HepG2 (cell line): ENCODE results near the gene PLA2G4A. TPM values are rescaled to one million over a fixed set of nuclear protein-coding genes. Genes with fewer than 3 reads are reported as not detected.

Source experiments
- ATAC-seq: fragments of 200-7000 bp; cut with Tn5 transposase; 3 replicates; pipeline ENCODE4 v1.9.1; 2020; ENCODE audit warnings: mild to moderate bottlenecking, moderate library complexity
- BruUV-seq: library from RNA; stranded (reverse); fragments of 400-500 nt; replicated peaks from 2 replicates; lab custom pipeline; 2021; lab: Mats Ljungman, UMichigan
- CTCF ChIA-PET: fragments of 300-600 bp; formaldehyde crosslinking; extraction: SDS; loops from one replicate; lab custom pipeline; 2021; ENCODE audit warnings: low total read pairs, inconsistent platforms, low intra/inter-chr PET ratio; lab: Yijun Ruan, JAX
- POLR2A ChIA-PET: fragments of 350-600 bp; sonication (Branson Sonifier 250); formaldehyde crosslinking; loops from one replicate; lab custom pipeline; 2020; ENCODE audit warnings: antibody characterized with exemption, inconsistent platforms; lab: Yijun Ruan, JAX
- DNase-seq: peaks from one replicate; pipeline ENCODE4 v3.0.0-alpha.2; 2015; ENCODE audit warnings: low spot score
- FAIRE-seq: peaks from 3 replicates; lab custom pipeline; 2011; peaks lifted over from hg19 to GRCh38; lab: Jason Lieb, UNC
- H2AFZ ChIP-seq: one replicate; pipeline ENCODE4 v1.6.1; 2011; ENCODE audit warnings: low read length, inconsistent platforms
- H3K27ac ChIP-seq: fragments of 300-600 bp; 3 replicates; pipeline ENCODE4 v1.8.0; 2011; ENCODE audit warnings: mixed run types, mild to moderate bottlenecking, mixed read lengths, low read length, inconsistent platforms; ENCODE audit not compliant: insufficient read depth; ENCODE audit errors: extremely low read length
- H3K27me3 ChIP-seq, 2 experiments: fragments of 200-600 bp in 1 of 2; 2 replicates in 1 of 2; 3 replicates in 1 of 2; pipeline versions ENCODE4 v1.6.0 to v1.8.0; 2011; ENCODE audit warnings: low read length in 2 of 2, mild to moderate bottlenecking in 2 of 2, moderate library complexity in 2 of 2, inconsistent platforms in 1 of 2; ENCODE audit not compliant: insufficient read depth in 2 of 2, control insufficient read depth in 1 of 2
- H3K36me3 ChIP-seq, 2 experiments: fragments of 200-600 bp in 1 of 2; replicated peaks in 1 of 2; 2 replicates in 1 of 2; 3 replicates in 1 of 2; pipeline versions ENCODE4 v1.5.1 to v1.8.0; 2011; ENCODE audit warnings: low read length in 2 of 2, inconsistent platforms in 1 of 2; ENCODE audit not compliant: insufficient read depth in 2 of 2, control insufficient read depth in 1 of 2
- H3K4me1 ChIP-seq: 2 replicates; pipeline ENCODE4 v1.5.1; 2012; ENCODE audit warnings: low read length, inconsistent platforms; ENCODE audit not compliant: insufficient read depth
- H3K4me2 ChIP-seq: 2 replicates; pipeline ENCODE4 v1.6.0; 2011; ENCODE audit warnings: low read depth, low read length, inconsistent platforms
- H3K4me3 ChIP-seq, 3 experiments: fragments of 200-600 bp in 1 of 3; sonication (generic), shearing (Covaris generic) in 1 of 3; replicated peaks in 1 of 3; 2 replicates each; pipeline ENCODE4 v1.5.1; 2011 to 2016; ENCODE audit warnings: low read length in 3 of 3, inconsistent platforms in 2 of 3, low read depth in 2 of 3, mild to moderate bottlenecking in 2 of 3, control low read depth in 1 of 3, mixed read lengths in 1 of 3; ENCODE audit not compliant: insufficient read depth in 1 of 3
- H3K79me2 ChIP-seq: one replicate; pipeline ENCODE4 v1.6.1; 2011; ENCODE audit warnings: low read length, inconsistent platforms; ENCODE audit not compliant: insufficient read depth
- H3K9ac ChIP-seq: 2 replicates; pipeline ENCODE4 v1.6.0; 2011; ENCODE audit warnings: mild to moderate bottlenecking, low read depth, low read length, inconsistent platforms; ENCODE audit not compliant: insufficient read depth
- H3K9me3 ChIP-seq: 2 replicates; pipeline ENCODE4 v1.5.1; 2012; ENCODE audit warnings: mild to moderate bottlenecking, low read length
- H4K20me1 ChIP-seq: 2 replicates; pipeline ENCODE4 v1.6.0; 2011; ENCODE audit warnings: inconsistent platforms, mild to moderate bottlenecking, low read length, moderate library complexity; ENCODE audit not compliant: insufficient read depth
- CAMTA2 ChIP-seq: sonication (generic); formaldehyde crosslinking; IDR thresholded peaks from 2 replicates; pipeline ENCODE4 v1.4.0; 2020; ENCODE audit warnings: mild to moderate bottlenecking, missing genetic modification reagents, borderline replicate concordance
- EHMT2 ChIP-seq: fragments of 200-600 bp; sonication (generic); IDR thresholded peaks from 2 replicates; pipeline ENCODE4 v1.7.0; 2017; ENCODE audit warnings: antibody characterized with exemption, low read depth, low read length, borderline replicate concordance
- FOXA1 ChIP-seq, 2 experiments: fragments of 450-650 bp in 1 of 2; sonication (generic) in 1 of 2; formaldehyde crosslinking in 1 of 2; IDR thresholded peaks; 2 replicates each; pipeline versions ENCODE4 v1.4.0 to v1.6.1; 2016 to 2020; ENCODE audit warnings: missing genetic modification reagents in 1 of 2
- IRF2 ChIP-seq: IDR thresholded peaks from 2 replicates; pipeline ENCODE4 v1.6.1; 2018; ENCODE audit warnings: missing genetic modification reagents, missing compliant biosample characterization
- KLF16 ChIP-seq, 2 experiments: sonication (generic) in 1 of 2; formaldehyde crosslinking in 1 of 2; IDR thresholded peaks; 2 replicates each; pipeline versions ENCODE4 v1.6.1 to v1.8.0; 2016 to 2023; ENCODE audit warnings: missing genetic modification reagents in 2 of 2, missing compliant biosample characterization in 1 of 2
- PTBP1 ChIP-seq: fragments of 200-400 bp; formaldehyde crosslinking; IDR thresholded peaks from 2 replicates; pipeline ENCODE4 v1.6.1; 2018; ENCODE audit warnings: low read length, low read depth; ENCODE audit not compliant: poor library complexity, severe bottlenecking
- RCOR2 ChIP-seq: IDR thresholded peaks from 2 replicates; pipeline ENCODE4 v1.6.1; 2016; ENCODE audit warnings: missing biosample characterization, missing genetic modification reagents
- ZBTB42 ChIP-seq: sonication (generic); formaldehyde crosslinking; IDR thresholded peaks from 2 replicates; pipeline ENCODE4 v1.5.0; 2020; ENCODE audit warnings: mild to moderate bottlenecking, missing genetic modification reagents
- ZNF24 ChIP-seq: fragments of 450-650 bp; IDR thresholded peaks from 2 replicates; pipeline ENCODE4 v1.6.1; 2017; ENCODE audit warnings: antibody characterized with exemption, mild to moderate bottlenecking
- ZNF709 ChIP-seq: sonication (generic); formaldehyde crosslinking; IDR thresholded peaks from 2 replicates; pipeline ENCODE4 v1.5.0; 2020; ENCODE audit warnings: mild to moderate bottlenecking, missing genetic modification reagents
- WGBS: methylation state at CpG from one replicate; pipeline ENCODE4 v1.1.6; 2017; ENCODE audit warnings: low lambda C conversion rate; 5-methylcytosine and 5-hydroxymethylcytosine counted together
- in situ Hi-C: cut with HindIII; loops from 2 replicates; pipeline ENCODE4 v1.10.0; 2017; ENCODE audit warnings: low pct_unique_long_range_greater_than_20kb; ENCODE audit not compliant: extremely low pct_ligation_motif_present
- intact Hi-C: fragments of 100-400 bp; cut with micrococcal nuclease; formaldehyde crosslinking; loops from one replicate; pipeline ENCODE4 v1.10.0; 2022; ENCODE audit not compliant: unreplicated experiment
- polyA plus RNA-seq, 8 experiments: library from polyadenylated mRNA; depleted of rRNA in 3 of 8; stranded (reverse) in 7 of 8; unstranded in 1 of 8; fragments of >200 nt; fragmentation: Illumina TruSeq in 4 of 8; extraction: Trizol in 4 of 8; gene quantifications; 2 replicates each; pipeline versions ENCODE4 v1.2.1 to v1.2.3, GENCODE V29; 2011 to 2016; ENCODE audit warnings: low read depth in 4 of 8, missing spikeins in 1 of 8, mixed read lengths in 1 of 8; ENCODE audit not compliant: insufficient read depth in 1 of 8
- total RNA-seq, 5 experiments: library from RNA; depleted of rRNA; stranded (reverse); fragments of >200 nt; fragmentation: Illumina TruSeq; extraction: Trizol; gene quantifications; 2 replicates each; pipeline ENCODE4 v1.2.3, GENCODE V29; 2016; ENCODE audit warnings: low read depth in 1 of 5
- TF ChIP-seq, protein P1 (sequence below): sonication (generic); formaldehyde crosslinking; IDR thresholded peaks from 2 replicates; pipeline ENCODE4 v1.5.1; 2020; ENCODE audit warnings: missing genetic modification reagents, mild to moderate bottlenecking, borderline replicate concordance

The PLA2G4A gene
- total and polyA plus RNA-seq, 2 of the 13 experiments (the other 11 are each of a cell fraction or from before 2014, with no cell fraction given), result not detected

GRCh38 chr1:186878356-186878755 is 49.6 kb downstream of the PLA2G4A start:
- Histone ChIP-seq H3K79me2 (no peaks in the 10 kb centered on the region), H3K36me3 (no peaks in the 10 kb centered on the region), H3K9ac (no peak overlapping the region), H3K4me3 (no peak overlapping the region), H3K4me2 (no peak overlapping the region), H3K4me1 (no peaks in the 10 kb centered on the region), H2AFZ (no peak overlapping the region), H3K27me3 (no peaks in the 10 kb centered on the region), H3K27ac (no peak overlapping the region)
- DNase-seq (no peak), ATAC-seq (no peak), FAIRE-seq (no peak)
- in situ Hi-C loops, result no loop called here
- ChIA-PET POLR2A (no interaction called here), CTCF (no interaction called here)
- WGBS, result 27% methylated on average over 2 of the region's 2 CpGs
- no TSS peak for BruUV-seq
- TF ChIP-seq PTBP1 (no peak), EHMT2 (no peak), ZBTB42 (CRISPR knock-in tag) (no peak), RCOR2 (CRISPR knock-in tag) (no peak), ZNF709 (CRISPR knock-in tag) (no peak), IRF2 (CRISPR knock-in tag) (no peak), CAMTA2 (CRISPR knock-in tag) (no peak), KLF16 (CRISPR knock-in tag; IDR thresholded peaks at IDR 0.05) (no peak), FOXA1 (IDR thresholded peaks at IDR 0.05) (no peak), FOXA1 (CRISPR knock-in tag; IDR thresholded peaks at IDR 0.05) (no peak), ZNF24 (no peak)
- TF ChIP-seq, protein P1, sequence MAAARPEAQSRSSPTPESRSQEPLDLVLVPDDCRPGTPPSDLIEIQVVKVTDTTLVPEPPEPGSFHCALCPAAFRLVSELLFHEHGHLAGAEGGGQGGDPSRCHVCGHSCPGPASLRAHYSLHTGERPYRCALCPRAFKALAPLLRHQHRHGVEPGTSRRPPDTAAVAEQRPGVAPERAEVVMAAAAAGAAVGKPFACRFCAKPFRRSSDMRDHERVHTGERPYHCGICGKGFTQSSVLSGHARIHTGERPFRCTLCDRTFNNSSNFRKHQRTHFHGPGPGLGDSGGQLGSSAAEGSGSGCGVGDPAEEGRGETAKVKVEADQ, result no peak
- TF ChIP-seq, all 625 proteins: peak for 0
- intact Hi-C loops, result no loop called here
- Histone ChIP-seq H4K20me1 (no peaks in the 10 kb centered on the region), H3K9me3 (no peaks in the 10 kb centered on the region)
